ENCODE results near the gene FCRLB. TPM values are rescaled to one million over a fixed set of nuclear protein-coding genes. Genes with fewer than 3 reads are reported as not detected.
A peak's percentile ranks its signal among the peaks of the same experiment; 100 is the strongest.
"Not testable (repeated sequence)": the region's sequence is repeated elsewhere in the genome, so short reads cannot be mapped to it uniquely, and the experiment has no call there.

The FCRLB gene
- total RNA-seq, 1 donor from 2014 or later: 0.35 TPM

DNA sequence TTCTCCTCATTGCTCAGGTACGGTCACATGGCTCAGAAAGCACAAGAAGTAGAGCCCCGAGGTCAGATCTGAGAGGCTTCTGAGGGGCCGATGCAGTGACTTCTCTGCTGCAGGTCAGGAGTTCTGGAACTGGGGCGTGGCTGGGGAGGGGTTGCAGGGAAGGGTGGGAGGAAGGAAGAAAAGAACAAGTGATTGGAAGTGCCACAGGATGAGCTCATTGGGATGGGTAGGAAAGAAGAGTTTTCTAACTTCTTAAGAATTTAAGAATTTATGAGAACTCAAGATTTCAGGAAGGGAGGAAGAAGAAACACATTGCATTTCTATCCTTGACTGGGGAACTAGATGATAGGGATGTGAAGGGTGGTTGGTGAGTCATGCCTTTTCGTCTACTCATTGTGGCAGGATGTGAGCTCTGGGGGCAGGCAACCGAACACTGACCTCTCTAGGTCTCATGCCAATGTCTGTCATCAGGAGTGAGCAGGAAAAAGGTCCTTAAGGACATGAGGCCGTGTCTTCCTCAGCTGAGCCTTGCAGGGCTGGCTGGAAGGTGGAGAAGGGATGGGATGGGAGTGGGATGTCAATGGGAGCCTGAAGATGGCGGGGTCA, 497 bp downstream of the FCRLB start:
- Mint-ChIP-seq H3K36me3 (ENCODE audit: low read depth) (no peaks in the 10 kb centered on the region), H3K4me1 (ENCODE audit: low read depth) (peaks cover 13% of the 10 kb centered on the region), H3K27me3 (ENCODE audit: low read depth) (peaks cover 10% of the 10 kb centered on the region), H3K4me3 (ENCODE audit: unreplicated experiment) (no peak overlapping the region), H3K27ac (ENCODE audit: unreplicated experiment) (peak overlapping the region; percentile 6), H3K9me3 (ENCODE audit: low read depth) (no peaks in the 10 kb centered on the region)
- no peak for DNase-seq (ENCODE audit: low spot score)
- TF ChIP-seq, protein P1, sequence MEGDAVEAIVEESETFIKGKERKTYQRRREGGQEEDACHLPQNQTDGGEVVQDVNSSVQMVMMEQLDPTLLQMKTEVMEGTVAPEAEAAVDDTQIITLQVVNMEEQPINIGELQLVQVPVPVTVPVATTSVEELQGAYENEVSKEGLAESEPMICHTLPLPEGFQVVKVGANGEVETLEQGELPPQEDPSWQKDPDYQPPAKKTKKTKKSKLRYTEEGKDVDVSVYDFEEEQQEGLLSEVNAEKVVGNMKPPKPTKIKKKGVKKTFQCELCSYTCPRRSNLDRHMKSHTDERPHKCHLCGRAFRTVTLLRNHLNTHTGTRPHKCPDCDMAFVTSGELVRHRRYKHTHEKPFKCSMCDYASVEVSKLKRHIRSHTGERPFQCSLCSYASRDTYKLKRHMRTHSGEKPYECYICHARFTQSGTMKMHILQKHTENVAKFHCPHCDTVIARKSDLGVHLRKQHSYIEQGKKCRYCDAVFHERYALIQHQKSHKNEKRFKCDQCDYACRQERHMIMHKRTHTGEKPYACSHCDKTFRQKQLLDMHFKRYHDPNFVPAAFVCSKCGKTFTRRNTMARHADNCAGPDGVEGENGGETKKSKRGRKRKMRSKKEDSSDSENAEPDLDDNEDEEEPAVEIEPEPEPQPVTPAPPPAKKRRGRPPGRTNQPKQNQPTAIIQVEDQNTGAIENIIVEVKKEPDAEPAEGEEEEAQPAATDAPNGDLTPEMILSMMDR (IDR thresholded peaks at IDR 0.05): no peak

DNA sequence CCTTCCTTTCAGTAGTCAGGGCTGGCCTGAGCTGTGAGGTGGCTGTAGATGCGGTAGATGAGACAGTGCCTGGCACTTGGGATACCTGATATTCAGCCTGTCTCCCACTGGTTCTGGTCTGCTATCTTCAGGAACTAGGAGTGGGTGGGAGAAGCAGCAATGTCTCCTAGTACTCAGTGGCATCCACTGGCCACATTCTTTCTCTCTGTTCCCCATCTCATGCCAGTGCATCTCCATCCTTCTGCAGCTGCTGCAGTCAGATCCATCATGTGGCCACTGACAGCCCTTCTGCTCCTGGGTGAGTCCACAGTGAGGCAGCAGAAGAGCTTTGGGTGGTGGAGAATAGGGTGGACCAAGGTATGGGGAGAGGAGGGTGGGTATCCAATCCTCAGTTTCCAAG, 1.1 kb downstream of the FCRLB start:
- Mint-ChIP-seq H3K4me1 (ENCODE audit: low read depth) (peaks cover 13% of the 10 kb centered on the region), H3K9me3 (ENCODE audit: low read depth) (no peaks in the 10 kb centered on the region), H3K27ac (ENCODE audit: unreplicated experiment) (no peak overlapping the region), H3K36me3 (ENCODE audit: low read depth) (no peaks in the 10 kb centered on the region), H3K27me3 (ENCODE audit: low read depth) (peaks cover 6% of the 10 kb centered on the region), H3K4me3 (ENCODE audit: unreplicated experiment) (no peak overlapping the region)
- TF ChIP-seq, protein P1 (IDR thresholded peaks at IDR 0.05): no peak
- DNase-seq (ENCODE audit: low spot score): no peak

DNA sequence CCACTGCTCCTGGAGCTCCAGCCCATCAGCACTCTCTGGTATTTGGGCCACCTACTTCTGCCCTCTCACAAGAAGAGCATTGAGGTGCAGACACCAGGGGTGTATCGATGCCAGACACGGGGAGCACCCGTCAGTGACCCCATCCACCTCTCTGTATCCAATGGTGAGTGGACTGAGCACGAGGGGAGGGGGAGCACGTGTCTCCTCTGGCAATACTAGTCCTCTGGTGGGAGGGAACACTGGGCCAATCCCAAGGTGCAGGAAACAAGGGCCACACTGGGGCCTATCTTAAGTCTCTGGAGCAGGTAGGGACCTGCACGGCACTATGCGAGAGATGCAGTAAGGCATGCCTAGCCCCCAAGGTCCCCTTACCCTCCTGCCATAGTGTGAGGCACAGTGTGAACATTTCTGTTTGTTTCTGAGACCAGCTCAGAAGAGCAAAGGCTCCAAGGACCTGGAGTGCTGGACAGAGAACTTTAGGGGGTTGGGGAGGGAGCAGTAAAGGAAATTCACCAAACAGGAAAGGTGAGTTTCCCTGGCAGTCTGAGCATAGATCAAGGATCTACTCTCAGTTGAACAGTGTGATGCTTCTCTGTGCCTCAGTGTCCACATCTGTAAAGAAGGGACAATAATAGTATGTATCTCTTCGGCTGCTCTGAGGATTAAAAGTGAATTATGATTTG, 2.3 kb downstream of the FCRLB start:
- TF ChIP-seq, protein P1 (IDR thresholded peaks at IDR 0.05): no peak
- H3K4me3 Mint-ChIP-seq (ENCODE audit: unreplicated experiment): no peak overlapping the region
- H3K36me3 Mint-ChIP-seq (ENCODE audit: low read depth): no peaks in the 10 kb centered on the region
- no peak overlapping the region for H3K27ac Mint-ChIP-seq (ENCODE audit: unreplicated experiment)
- H3K4me1 Mint-ChIP-seq (ENCODE audit: low read depth): peaks cover 13% of the 10 kb centered on the region
- H3K27me3 Mint-ChIP-seq (ENCODE audit: low read depth): peaks cover 3% of the 10 kb centered on the region
- DNase-seq (ENCODE audit: low spot score): no peak
- no peaks in the 10 kb centered on the region for H3K9me3 Mint-ChIP-seq (ENCODE audit: low read depth)

DNA sequence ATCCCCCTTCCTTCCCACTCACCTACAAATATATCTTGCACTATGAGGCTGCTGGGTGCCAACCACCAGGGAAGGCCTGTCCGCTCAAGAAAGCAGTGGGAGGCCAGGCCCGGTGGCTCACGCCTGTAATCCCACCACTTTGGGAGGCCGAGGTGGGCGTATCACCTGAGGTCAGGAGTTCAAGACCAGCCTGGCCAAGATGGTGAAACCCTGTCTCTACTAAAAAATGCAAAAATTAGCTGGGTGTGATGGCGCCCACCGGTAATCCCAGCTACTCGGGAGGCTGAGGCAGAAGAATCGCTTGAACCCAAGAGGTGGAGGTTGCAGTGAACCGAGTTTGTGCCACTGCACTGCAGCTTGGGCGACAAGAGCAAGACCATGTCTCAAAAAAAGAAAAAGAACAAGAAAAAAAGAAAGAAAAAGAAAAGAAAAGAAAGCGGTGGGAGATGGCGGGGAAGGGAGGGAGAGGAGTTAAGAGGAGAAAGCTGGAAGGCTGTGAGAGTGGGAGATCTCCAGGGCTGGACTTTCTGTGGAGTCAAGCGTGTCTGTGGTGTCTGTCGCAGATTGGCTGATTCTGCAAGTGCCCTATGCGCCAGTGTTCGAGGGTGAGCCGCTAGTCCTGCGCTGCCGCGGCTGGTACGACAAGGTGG, 4.0 kb downstream of the FCRLB start:
- Mint-ChIP-seq H3K4me1 (ENCODE audit: low read depth) (peaks cover 13% of the 10 kb centered on the region), H3K4me3 (ENCODE audit: unreplicated experiment) (peak overlapping the region; percentile 81), H3K27ac (ENCODE audit: unreplicated experiment) (peak overlapping the region; percentile 87)
- not testable (repeated sequence) for DNase-seq (ENCODE audit: low spot score); H3K36me3 Mint-ChIP-seq (ENCODE audit: low read depth); H3K9me3 Mint-ChIP-seq (ENCODE audit: low read depth); H3K27me3 Mint-ChIP-seq (ENCODE audit: low read depth)

DNA sequence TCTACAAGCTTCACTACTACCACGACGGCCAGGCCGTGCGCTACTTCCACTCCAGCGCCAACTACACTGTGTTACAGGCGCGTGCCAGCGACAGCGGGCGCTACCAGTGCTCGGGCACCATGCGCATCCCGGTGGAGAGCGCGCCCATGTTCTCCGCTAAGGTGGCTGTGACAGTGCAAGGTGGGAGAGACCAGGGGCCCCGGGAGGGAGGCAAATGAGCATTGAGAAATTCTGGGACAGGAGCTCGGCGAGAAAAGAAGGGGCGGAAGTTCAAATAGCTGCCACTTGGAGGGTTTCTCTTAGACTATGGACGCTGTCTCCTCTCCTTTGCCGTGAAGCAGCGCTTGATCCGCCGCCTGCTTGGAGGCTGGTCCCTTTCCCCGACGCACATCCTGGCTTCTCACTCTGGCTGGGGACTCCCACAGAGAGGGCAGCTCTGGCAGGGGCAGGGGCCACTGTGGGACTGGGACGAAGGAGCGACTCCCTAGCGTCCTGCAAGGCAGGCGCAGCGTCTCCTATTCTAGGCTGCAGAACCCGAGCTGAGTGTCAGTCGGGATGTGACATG, 4.6 kb downstream of the FCRLB start:
- Mint-ChIP-seq H3K27me3 (ENCODE audit: low read depth) (peaks cover 2% of the 10 kb centered on the region), H3K4me3 (ENCODE audit: unreplicated experiment) (peak overlapping the region; percentile 81), H3K9me3 (ENCODE audit: low read depth) (no peaks in the 10 kb centered on the region), H3K27ac (ENCODE audit: unreplicated experiment) (peak overlapping the region; percentile 87), H3K4me1 (ENCODE audit: low read depth) (peaks cover 13% of the 10 kb centered on the region), H3K36me3 (ENCODE audit: low read depth) (no peaks in the 10 kb centered on the region)
- no peak for DNase-seq (ENCODE audit: low spot score)
- TF ChIP-seq, protein P1 (IDR thresholded peaks at IDR 0.05): peak; percentile 76
